ENCODE data around the gene RETREG3.

Gene RETREG3

DNA sequence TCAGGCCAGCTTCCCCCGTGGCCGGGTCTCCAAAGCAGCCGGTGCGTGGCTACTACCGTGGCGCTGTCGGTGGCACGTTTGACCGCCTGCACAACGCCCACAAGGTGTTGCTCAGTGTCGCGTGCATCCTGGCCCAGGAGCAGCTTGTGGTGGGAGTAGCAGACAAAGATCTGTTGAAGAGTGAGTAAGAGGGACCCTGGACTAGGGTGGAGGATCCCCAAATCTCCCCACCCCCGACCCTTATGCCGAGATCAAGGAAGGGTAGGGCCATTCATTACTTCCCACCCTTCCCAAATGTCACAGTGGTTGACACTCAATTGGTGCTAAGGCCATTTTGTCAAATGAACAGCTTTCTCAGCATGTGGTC lies 46.0 kb downstream of the RETREG3 start:
- Histone ChIP-seq H3K4me2 (ENCODE audit: low read length) (peak overlapping the region; percentile 87), H3K9me2 (ENCODE audit: low read depth, low read length) (no peaks in the 10 kb centered on the region), H3K79me2 (ENCODE audit: insufficient read depth, low read length) (no peaks in the 10 kb centered on the region), H3K27ac (ENCODE audit: low read depth, low read length, poor library complexity, severe bottlenecking) (peak overlapping the region; percentile 60), H3F3A (ENCODE audit: insufficient read depth, low read length) (no peaks in the 10 kb centered on the region), H4K20me1 (ENCODE audit: insufficient read depth, low read length) (no peaks in the 10 kb centered on the region), H2AFZ (ENCODE audit: low read length) (no peak overlapping the region), H3K9me3 (ENCODE audit: low read length) (no peaks in the 10 kb centered on the region), H3K9ac (ENCODE audit: low read length) (peak overlapping the region; percentile 93), H3K27me3 (ENCODE audit: insufficient read depth, low read length) (no peaks in the 10 kb centered on the region), H3K4me1 (ENCODE audit: insufficient read depth, low read length, severe bottlenecking) (peaks cover 42% of the 10 kb centered on the region), H3K4me3 (ENCODE audit: low read depth, low read length, poor library complexity, severe bottlenecking) (peak overlapping the region; percentile 96), H3K36me3 (ENCODE audit: insufficient read depth, low read length) (peaks cover 28% of the 10 kb centered on the region)
- TF ChIP-seq EZH2 (IDR thresholded peaks at IDR 0.05; ENCODE audit: borderline replicate concordance, low read length): no peak

DNA sequence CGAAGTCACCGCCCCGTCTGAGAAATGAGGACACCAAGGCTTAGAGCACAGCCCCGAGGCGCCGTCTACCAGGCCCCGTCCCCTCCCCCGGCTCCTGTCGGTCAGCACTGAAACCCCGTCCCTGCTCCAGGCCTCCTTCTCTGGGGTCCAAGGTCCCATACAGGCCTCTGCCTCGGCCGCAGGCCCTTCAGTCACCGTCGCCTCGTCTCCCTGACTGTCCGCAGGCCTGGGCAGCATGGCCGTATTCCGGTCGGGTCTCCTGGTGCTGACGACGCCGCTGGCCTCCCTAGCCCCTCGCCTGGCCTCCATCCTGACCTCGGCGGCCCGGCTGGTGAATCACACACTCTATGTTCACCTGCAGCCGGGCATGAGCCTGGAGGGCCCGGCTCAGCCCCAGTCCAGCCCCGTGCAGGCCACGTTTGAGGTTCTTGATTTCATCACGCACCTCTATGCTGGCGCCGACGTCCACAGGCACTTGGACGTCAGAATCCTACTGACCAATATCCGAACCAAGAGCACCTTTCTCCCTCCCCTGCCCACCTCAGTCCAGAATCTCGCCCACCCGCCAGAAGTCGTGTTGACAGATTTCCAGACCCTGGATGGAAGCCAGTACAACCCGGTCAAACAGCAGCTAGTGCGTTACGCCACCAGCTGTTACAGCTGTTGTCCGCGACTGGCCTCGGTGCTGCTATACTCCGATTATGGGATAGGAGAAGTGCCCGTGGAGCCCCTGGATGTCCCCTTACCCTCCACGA lies 46.6 kb downstream of the RETREG3 start:
- H3K79me2 ChIP-seq (ENCODE audit: insufficient read depth, low read length): no peaks in the 10 kb centered on the region
- no peaks in the 10 kb centered on the region for H4K20me1 ChIP-seq (ENCODE audit: insufficient read depth, low read length)
- H3K27me3 ChIP-seq (ENCODE audit: insufficient read depth, low read length): no peaks in the 10 kb centered on the region
- peak overlapping the region; percentile 87 for H3K4me2 ChIP-seq (ENCODE audit: low read length)
- H3K27ac ChIP-seq (ENCODE audit: low read depth, low read length, poor library complexity, severe bottlenecking): peak overlapping the region; percentile 60
- no peaks in the 10 kb centered on the region for H3K9me3 ChIP-seq (ENCODE audit: low read length)
- peaks cover 37% of the 10 kb centered on the region for H3K4me1 ChIP-seq (ENCODE audit: insufficient read depth, low read length, severe bottlenecking)
- peaks cover 25% of the 10 kb centered on the region for H3K36me3 ChIP-seq (ENCODE audit: insufficient read depth, low read length)
- H3K9me2 ChIP-seq (ENCODE audit: low read depth, low read length): no peaks in the 10 kb centered on the region
- no peak overlapping the region for H2AFZ ChIP-seq (ENCODE audit: low read length)
- peak overlapping the region; percentile 93 for H3K9ac ChIP-seq (ENCODE audit: low read length)
- peak overlapping the region; percentile 96 for H3K4me3 ChIP-seq (ENCODE audit: low read depth, low read length, poor library complexity, severe bottlenecking)
- TF ChIP-seq, protein P1, sequence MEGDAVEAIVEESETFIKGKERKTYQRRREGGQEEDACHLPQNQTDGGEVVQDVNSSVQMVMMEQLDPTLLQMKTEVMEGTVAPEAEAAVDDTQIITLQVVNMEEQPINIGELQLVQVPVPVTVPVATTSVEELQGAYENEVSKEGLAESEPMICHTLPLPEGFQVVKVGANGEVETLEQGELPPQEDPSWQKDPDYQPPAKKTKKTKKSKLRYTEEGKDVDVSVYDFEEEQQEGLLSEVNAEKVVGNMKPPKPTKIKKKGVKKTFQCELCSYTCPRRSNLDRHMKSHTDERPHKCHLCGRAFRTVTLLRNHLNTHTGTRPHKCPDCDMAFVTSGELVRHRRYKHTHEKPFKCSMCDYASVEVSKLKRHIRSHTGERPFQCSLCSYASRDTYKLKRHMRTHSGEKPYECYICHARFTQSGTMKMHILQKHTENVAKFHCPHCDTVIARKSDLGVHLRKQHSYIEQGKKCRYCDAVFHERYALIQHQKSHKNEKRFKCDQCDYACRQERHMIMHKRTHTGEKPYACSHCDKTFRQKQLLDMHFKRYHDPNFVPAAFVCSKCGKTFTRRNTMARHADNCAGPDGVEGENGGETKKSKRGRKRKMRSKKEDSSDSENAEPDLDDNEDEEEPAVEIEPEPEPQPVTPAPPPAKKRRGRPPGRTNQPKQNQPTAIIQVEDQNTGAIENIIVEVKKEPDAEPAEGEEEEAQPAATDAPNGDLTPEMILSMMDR (IDR thresholded peaks at IDR 0.05; ENCODE audit: low read length): no peak
- TF ChIP-seq EZH2 (IDR thresholded peaks at IDR 0.05; ENCODE audit: borderline replicate concordance, low read length): no peak
- H3F3A ChIP-seq (ENCODE audit: insufficient read depth, low read length): no peaks in the 10 kb centered on the region

DNA sequence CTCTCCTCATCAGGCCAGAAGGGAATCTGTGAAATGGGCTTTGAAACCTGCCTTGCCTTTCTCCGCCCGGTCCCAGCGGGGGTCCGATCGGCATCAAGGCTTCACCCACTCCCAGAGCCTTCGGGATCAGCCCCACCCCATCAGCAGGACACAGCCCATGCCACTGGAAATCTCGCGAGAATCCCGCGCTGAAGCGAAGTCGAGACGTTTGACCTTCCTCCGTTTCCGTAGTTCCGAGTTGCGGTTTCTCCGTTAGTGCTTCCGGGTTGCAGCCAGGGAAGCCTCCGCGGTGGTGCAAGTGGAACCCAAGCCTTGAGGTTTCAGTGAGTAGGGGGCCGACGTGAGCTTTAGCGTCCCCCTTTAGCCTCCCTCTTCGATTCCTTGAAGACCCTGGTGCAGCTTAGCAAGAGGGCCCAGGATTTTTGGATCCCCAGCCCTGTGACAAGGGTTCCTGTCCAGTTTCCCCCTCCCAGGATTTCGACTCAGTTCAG lies 47.2 kb downstream of the RETREG3 start, which contains the start of gene COASY:
TSS of gene COASY (plus strand) at position 252 of the 491 bp plus-strand sequence. CDS start 475 bp downstream, outside the sequence.
- Histone ChIP-seq H2AFZ (ENCODE audit: low read length) (peak within 1 kb of the TSS; percentile 17), H3K27ac (ENCODE audit: low read depth, low read length, poor library complexity, severe bottlenecking) (peak within 1 kb of the TSS; percentile 60), H3K9ac (ENCODE audit: low read length) (peak within 1 kb of the TSS; percentile 93), H4K20me1 (ENCODE audit: insufficient read depth, low read length) (no peaks in the 10 kb centered on the region), H3F3A (ENCODE audit: insufficient read depth, low read length) (no peaks in the 10 kb centered on the region), H3K4me2 (ENCODE audit: low read length) (peak within 1 kb of the TSS; percentile 87), H3K27me3 (ENCODE audit: insufficient read depth, low read length) (no peaks in the 10 kb centered on the region), H3K4me1 (ENCODE audit: insufficient read depth, low read length, severe bottlenecking) (peaks cover 37% of the 10 kb centered on the region), H3K9me3 (ENCODE audit: low read length) (no peaks in the 10 kb centered on the region), H3K9me2 (ENCODE audit: low read depth, low read length) (no peaks in the 10 kb centered on the region), H3K79me2 (ENCODE audit: insufficient read depth, low read length) (no peaks in the 10 kb centered on the region), H3K4me3 (ENCODE audit: low read depth, low read length, poor library complexity, severe bottlenecking) (peak within 1 kb of the TSS; percentile 96), H3K36me3 (ENCODE audit: insufficient read depth, low read length) (peaks cover 24% of the 10 kb centered on the region)
- TF ChIP-seq, protein P1 (IDR thresholded peaks at IDR 0.05; ENCODE audit: low read length): no peak
- no peak for TF ChIP-seq EZH2 (IDR thresholded peaks at IDR 0.05; ENCODE audit: borderline replicate concordance, low read length)
